Lower leg skin (tissue), 4 donors: ENCODE measurements around the gene PCDH9. TPM values are rescaled to one million over a fixed set of nuclear protein-coding genes. Genes with fewer than 3 reads are reported as not detected.

Experiments
- DNase-seq, 2 donors: peaks; one replicate each; pipeline ENCODE4 v3.0.0-alpha.2; 2019; ENCODE audit warnings: low spot score in 2 of 2
- H3K4me3 ChIP-seq: fragments of 200-600 bp; sonication (generic); 2 replicates; pipeline ENCODE4 v1.5.1; 2017; ENCODE audit warnings: mild to moderate bottlenecking, low read depth; ENCODE audit not compliant: poor library complexity, severe bottlenecking
- POLR2A ChIP-seq, 2 donors: fragments of 450-650 bp; IDR thresholded peaks; one replicate each; pipeline ENCODE4 v1.6.1; 2016 to 2017; ENCODE audit warnings: antibody characterized with exemption in 2 of 2, mild to moderate bottlenecking in 1 of 2, moderate library complexity in 1 of 2
- WGBS, 2 donors: methylation state at CpG; one replicate each; pipeline ENCODE4 v1.1.5; 2018; 5-methylcytosine and 5-hydroxymethylcytosine counted together
- intact Hi-C: fragments of 100-400 bp; cut with DNase I; formaldehyde crosslinking; loops from one replicate; pipeline ENCODE4 v1.15.0; 2023; ENCODE audit warnings: low total_unique reads
- total RNA-seq, 4 donors: library from RNA; depleted of rRNA; stranded (reverse); fragments of >200 nt; gene quantifications; one replicate each; pipeline ENCODE4 v1.1.0, GENCODE V29; 2016
- TF ChIP-seq, protein P1 (sequence below), 3 donors: fragments of 450-650 bp; IDR thresholded peaks; one replicate each; pipeline ENCODE4 v1.5.1; 2016; ENCODE audit warnings: antibody characterized with exemption in 3 of 3, mild to moderate bottlenecking in 3 of 3, moderate library complexity in 2 of 3

The PCDH9 gene
- total RNA-seq, 4 donors from 2014 or later: 0.21 to 0.84 (median 0.36) TPM

DNA sequence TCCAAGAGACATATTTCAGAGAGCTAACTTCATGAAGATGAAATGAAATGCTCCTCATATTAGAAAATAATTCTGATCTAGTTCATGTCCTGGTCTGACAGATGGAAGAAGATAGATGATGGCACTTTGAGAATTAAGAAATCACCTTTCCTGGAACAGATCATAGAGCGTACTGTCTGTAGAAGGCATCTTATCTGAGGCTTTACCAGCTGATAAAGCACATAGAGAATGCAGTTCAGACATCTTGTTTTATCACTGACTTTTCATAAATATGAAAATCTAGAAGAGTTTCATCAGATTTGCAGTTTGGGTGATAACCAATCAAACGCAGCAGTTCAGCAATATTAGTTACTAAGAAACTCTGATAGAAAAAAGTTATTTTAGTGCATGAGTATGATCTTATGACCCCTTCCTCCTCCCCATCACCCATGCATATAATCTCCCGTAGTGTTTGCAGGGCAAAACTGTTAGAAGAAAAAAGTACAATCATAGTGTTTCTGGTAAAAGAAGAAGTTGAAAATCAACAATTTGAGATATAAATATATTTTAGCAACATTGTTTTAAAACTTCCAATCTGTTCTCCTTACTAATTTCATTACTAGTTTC lies 585.2 kb downstream of the PCDH9 start:
- intact Hi-C loops: no loop called here
- 87 to 90% methylated on average over 3 of the region's 3 CpGs for WGBS, 2 donors
- DNase-seq: no peak
- TF ChIP-seq POLR2A (IDR thresholded peaks at IDR 0.05): no peak
- TF ChIP-seq, protein P1, sequence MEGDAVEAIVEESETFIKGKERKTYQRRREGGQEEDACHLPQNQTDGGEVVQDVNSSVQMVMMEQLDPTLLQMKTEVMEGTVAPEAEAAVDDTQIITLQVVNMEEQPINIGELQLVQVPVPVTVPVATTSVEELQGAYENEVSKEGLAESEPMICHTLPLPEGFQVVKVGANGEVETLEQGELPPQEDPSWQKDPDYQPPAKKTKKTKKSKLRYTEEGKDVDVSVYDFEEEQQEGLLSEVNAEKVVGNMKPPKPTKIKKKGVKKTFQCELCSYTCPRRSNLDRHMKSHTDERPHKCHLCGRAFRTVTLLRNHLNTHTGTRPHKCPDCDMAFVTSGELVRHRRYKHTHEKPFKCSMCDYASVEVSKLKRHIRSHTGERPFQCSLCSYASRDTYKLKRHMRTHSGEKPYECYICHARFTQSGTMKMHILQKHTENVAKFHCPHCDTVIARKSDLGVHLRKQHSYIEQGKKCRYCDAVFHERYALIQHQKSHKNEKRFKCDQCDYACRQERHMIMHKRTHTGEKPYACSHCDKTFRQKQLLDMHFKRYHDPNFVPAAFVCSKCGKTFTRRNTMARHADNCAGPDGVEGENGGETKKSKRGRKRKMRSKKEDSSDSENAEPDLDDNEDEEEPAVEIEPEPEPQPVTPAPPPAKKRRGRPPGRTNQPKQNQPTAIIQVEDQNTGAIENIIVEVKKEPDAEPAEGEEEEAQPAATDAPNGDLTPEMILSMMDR (IDR thresholded peaks at IDR 0.05): no peak
- no peak overlapping the region for H3K4me3 ChIP-seq

DNA sequence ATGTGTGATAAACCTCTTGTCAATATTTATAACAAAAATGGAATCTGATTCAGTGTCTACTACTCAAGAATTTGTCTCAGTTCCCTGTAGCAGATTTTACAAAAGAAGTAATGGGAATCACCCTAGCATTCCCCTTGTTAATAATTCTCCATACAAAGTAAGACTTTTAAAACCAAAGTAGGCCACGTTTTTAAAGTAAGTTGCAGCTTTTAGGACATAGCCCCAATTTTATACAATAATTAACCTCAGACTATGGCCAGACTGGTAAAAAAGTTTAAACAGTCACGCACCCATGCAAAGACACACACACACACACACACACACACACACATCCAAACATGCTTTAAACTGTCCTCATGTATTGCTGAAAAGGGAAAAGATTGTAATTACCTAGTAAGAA lies 589.9 kb downstream of the PCDH9 start:
- no peak overlapping the region for H3K4me3 ChIP-seq
- TF ChIP-seq, protein P1 (IDR thresholded peaks at IDR 0.05): no peak
- no peak for TF ChIP-seq POLR2A (IDR thresholded peaks at IDR 0.05)
- DNase-seq: no peak
- intact Hi-C loops: no loop called here
- 80 to 86% methylated on average over 2 of the region's 2 CpGs for WGBS, 2 donors

DNA sequence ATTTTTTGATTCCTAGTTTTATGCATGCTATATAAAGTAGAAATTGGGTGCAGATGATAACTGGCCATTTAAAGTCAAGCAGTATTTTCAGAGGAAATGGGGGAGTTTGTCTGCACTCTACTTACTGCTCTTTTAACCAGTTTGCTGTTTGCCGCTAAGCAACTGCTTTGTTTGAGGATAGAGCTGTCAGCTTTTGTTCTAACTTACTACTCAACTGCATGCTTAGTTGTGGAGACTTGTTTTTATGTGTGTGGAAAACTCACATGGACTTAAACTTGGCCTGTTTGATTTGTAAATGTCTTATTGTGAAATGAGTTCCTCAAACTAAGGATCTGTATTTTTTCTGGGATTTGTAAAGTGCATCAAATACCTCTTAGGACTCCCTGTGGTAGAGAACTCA lies 591.1 kb downstream of the PCDH9 start:
- TF ChIP-seq, protein P1 (IDR thresholded peaks at IDR 0.05): no peak
- TF ChIP-seq POLR2A (IDR thresholded peaks at IDR 0.05): no peak
- intact Hi-C loops: no loop called here
- H3K4me3 ChIP-seq: no peak overlapping the region
- no peak for DNase-seq
- 77 to 83% methylated on average over 1 of the region's 1 CpG for WGBS, 2 donors

DNA sequence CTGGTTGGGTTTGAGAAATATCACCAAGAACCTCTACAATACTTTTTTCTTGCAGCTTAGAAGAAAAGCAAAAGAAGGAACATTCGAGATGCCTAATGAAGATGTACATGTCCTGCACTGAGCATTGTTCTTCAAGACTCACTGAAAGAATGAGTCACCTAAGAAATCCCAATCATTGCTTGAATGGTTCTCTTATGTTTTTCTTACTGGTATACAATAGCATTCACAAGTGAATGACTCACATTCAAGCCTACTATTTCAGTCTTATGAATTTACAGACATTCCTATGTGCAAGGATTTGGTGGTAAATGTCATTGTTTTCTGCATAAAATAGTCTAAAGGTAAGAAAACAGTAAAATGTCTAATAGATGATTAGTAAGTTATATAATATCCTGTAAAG lies 594.6 kb downstream of the PCDH9 start:
- no peak for DNase-seq
- no peak for TF ChIP-seq POLR2A (IDR thresholded peaks at IDR 0.05)
- TF ChIP-seq, protein P1 (IDR thresholded peaks at IDR 0.05): no peak
- H3K4me3 ChIP-seq: no peak overlapping the region
- intact Hi-C loops: no loop called here
- 74 to 77% methylated on average over 1 of the region's 1 CpG for WGBS, 2 donors

DNA sequence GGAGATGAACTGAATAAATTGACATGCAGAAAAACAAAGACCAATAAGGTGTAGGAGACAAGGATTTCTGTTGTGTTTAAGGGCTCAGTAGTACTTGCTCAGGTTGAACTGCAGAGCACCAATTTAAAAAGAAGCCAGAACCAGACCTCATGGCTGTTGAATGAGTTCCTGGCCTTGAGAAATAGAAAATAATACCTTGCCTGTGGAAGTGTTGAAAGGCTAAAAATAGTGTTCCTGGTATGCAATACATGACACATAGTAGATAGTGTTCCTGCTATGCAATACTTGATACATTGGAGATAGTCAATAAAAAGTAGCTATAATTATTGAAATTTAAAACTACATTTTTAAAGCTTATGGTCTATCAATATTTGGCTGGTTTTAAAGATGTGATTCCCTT lies 595.8 kb downstream of the PCDH9 start:
- no peak overlapping the region for H3K4me3 ChIP-seq
- DNase-seq: no peak
- TF ChIP-seq POLR2A (IDR thresholded peaks at IDR 0.05): no peak
- TF ChIP-seq, protein P1 (IDR thresholded peaks at IDR 0.05): no peak
- intact Hi-C loops: no loop called here

DNA sequence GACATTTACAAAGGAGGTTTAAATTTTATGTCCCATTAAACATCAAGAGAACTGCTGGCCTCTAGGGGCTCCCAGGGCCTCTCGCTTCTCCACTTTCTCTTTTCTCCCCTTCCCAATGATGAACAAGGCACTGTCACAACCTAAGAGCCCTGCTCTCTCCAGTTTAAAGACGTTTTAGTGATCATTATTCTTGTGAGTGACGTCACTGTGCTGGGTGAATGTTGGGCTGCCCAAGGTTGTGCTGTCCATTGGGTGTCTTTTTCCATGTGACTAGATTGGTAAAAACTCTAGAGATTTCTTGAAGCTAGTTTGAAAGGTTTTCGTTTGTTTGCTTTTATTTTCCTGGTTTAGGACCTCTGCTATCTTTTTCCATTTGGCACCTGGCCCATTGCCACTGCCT lies 602.6 kb downstream of the PCDH9 start:
- no peak for TF ChIP-seq POLR2A (IDR thresholded peaks at IDR 0.05)
- TF ChIP-seq, protein P1 (IDR thresholded peaks at IDR 0.05): no peak
- WGBS, 2 donors: 63 to 65% methylated on average over 4 of the region's 4 CpGs
- no peak overlapping the region for H3K4me3 ChIP-seq
- DNase-seq: no peak
- intact Hi-C loops: no loop called here
